Coronary artery (tissue), 2 donors: ENCODE measurements around the gene CABP4.
A peak's percentile ranks its signal among the peaks of the same experiment; 100 is the strongest.
"Not testable (repeated sequence)": the region's sequence is repeated elsewhere in the genome, so short reads cannot be mapped to it uniquely, and the experiment has no call there.

Experiments
- DNase-seq: peaks from one replicate; pipeline ENCODE4 v3.0.0-alpha.2; 2017; ENCODE audit warnings: low spot score
- H3K27ac ChIP-seq, 2 donors: fragments of 200-600 bp; sonication (generic); one replicate each; pipeline ENCODE4 v1.5.1; 2016 to 2019
- H3K4me3 ChIP-seq: fragments of 200-600 bp; sonication (generic); 2 replicates; pipeline ENCODE4 v1.5.1; 2016; ENCODE audit warnings: mild to moderate bottlenecking, moderate library complexity
- TF ChIP-seq, protein P1 (sequence below): fragments of 200-600 bp; sonication (generic); IDR thresholded peaks from one replicate; pipeline ENCODE4 v1.5.1; 2019; ENCODE audit warnings: antibody characterized with exemption

Gene CABP4

DNA sequence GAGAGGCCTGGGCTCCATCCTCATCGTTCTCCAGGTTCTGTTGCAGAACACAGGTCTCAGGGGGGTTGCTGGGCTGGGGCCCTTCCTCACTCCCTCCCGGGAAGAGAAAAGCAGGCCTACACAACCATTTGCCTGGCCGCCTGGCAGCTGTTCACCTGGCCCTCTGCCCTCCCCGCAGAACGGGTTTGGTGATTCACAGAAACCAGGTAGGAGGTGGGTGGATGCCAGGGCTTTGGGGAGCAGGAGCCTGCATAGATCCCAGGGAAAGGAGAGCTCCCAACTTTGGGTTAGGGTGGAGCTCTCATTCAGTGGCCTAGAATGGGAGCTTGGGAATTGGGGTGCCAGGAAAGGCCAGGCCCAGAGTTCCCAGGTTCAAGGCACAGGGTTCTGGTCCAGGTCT lies 12.9 kb downstream of the CABP4 start:
- Histone ChIP-seq H3K4me3 (peak overlapping the region; percentile 93), H3K27ac (peak overlapping the region; percentile 77 to 91)
- no peak for DNase-seq
- TF ChIP-seq, protein P1, sequence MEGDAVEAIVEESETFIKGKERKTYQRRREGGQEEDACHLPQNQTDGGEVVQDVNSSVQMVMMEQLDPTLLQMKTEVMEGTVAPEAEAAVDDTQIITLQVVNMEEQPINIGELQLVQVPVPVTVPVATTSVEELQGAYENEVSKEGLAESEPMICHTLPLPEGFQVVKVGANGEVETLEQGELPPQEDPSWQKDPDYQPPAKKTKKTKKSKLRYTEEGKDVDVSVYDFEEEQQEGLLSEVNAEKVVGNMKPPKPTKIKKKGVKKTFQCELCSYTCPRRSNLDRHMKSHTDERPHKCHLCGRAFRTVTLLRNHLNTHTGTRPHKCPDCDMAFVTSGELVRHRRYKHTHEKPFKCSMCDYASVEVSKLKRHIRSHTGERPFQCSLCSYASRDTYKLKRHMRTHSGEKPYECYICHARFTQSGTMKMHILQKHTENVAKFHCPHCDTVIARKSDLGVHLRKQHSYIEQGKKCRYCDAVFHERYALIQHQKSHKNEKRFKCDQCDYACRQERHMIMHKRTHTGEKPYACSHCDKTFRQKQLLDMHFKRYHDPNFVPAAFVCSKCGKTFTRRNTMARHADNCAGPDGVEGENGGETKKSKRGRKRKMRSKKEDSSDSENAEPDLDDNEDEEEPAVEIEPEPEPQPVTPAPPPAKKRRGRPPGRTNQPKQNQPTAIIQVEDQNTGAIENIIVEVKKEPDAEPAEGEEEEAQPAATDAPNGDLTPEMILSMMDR: no peak

GRCh38 chr11:67468456-67468758 lies 13.3 kb downstream of the CABP4 start:
- H3K4me3 ChIP-seq: peak overlapping the region; percentile 93
- peak overlapping the region; percentile 77 to 91 for H3K27ac ChIP-seq
- TF ChIP-seq, protein P1: no peak
- DNase-seq: no peak

GRCh38 chr11:67468759-67469507 lies 13.8 kb downstream of the CABP4 start, which contains the start of gene TMEM134:
TMEM134 (minus strand) TSS chr11:67469251; CDS start chr11:67469192, 59 bp downstream.
- TF ChIP-seq, protein P1: no peak
- DNase-seq: peak; percentile 96
- Histone ChIP-seq H3K4me3 (peak within 1 kb of the TSS; percentile 93), H3K27ac (peak within 1 kb of the TSS; percentile 77 to 91)

DNA sequence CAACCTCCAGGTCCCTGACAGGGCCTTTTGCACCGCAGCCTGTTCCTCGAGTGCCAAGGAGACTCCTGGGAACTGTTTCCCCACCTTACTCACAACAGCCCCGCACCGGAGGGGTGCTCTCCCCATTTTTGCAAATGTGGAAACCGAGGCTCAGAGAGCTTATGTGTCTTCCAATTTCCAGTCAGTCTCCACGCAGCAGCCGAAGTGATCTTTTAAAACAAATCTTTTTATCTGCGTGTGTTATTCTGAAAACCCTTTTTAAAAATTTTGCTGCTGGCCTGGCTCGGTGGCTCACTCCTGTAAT lies 14.3 kb downstream of the CABP4 start:
- Histone ChIP-seq H3K27ac (peak overlapping the region; percentile 77 to 91), H3K4me3 (peak overlapping the region; percentile 93)
- no peak for DNase-seq
- TF ChIP-seq, protein P1: no peak

DNA sequence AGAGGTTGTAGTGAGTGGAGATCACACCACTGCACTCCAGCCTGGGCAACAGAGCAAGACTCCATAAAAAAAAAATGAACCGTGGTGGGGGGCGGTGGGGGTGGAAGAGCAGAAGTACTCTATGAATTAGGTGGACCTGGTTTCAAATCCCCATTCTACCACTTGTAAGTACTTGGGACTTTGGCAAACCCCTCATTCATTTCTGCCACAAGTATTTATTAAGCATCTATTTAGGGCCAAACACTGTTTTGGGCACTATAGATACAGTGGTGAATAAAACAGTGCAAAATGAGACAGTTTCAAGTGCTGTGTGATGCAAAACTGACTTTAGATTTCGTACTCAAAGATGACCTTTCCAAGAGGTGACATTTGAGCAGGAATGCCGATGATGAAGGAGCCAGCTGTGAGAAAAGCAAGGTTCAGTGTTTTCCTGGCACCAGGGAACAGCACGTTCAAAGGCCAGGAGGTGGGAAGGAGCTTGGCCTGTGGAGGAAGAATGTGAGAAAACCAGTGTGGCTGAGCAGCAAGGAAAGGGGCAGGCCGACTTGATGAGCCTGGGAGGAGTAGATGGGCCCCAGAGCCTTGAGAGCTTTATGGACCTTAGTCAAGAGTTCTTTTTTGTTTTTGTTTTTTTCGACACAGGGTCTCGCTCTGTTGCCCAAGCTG lies 15.3 kb downstream of the CABP4 start:
- Histone ChIP-seq H3K27ac (no peak overlapping the region), H3K4me3 (no peak overlapping the region)
- TF ChIP-seq, protein P1: no peak
- DNase-seq: no peak

DNA sequence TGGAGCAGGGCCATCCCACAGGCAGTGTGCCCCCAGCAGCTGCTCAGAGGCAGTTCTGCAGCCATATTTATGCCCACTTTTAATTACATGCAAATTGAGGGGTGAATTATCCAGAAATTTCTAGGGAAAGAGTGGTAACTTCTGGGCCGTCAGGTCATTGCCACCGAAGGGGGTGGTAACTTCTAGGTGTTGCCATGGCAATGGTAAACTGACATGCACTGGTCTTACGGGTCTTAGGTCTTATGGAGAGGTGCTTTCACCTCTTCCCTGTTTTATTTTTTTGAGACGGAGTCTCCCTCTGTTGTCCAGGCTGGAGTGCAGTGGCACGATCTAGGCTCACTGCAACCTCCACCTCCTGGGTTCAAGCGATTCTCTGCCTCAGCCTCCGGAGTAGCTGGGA lies 17.7 kb downstream of the CABP4 start:
- TF ChIP-seq, protein P1: no peak
- no peak for DNase-seq
- H3K4me3 ChIP-seq: no peak overlapping the region
- H3K27ac ChIP-seq: no peak overlapping the region

DNA sequence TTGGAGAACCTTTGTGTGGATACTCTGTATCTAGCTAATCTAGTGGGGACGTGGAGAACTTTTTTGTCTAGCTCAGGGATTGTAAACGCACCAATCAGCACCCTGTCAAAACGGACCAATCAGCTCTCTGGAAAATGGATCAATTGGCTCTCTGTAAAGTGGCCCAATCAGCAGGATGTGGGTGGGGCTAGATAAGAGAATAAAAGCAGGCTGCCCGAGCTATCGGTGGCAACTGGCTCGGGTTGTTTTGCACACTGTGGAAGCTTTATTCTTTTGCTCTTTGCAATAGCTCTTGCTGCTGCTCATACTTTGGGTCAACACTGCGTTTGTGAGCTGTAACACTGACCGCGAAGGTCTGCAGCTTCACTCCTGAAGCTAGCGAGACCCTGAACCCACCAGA lies 21.5 kb downstream of the CABP4 start:
- H3K27ac ChIP-seq, H3K4me3 ChIP-seq, DNase-seq: not testable (repeated sequence)

DNA sequence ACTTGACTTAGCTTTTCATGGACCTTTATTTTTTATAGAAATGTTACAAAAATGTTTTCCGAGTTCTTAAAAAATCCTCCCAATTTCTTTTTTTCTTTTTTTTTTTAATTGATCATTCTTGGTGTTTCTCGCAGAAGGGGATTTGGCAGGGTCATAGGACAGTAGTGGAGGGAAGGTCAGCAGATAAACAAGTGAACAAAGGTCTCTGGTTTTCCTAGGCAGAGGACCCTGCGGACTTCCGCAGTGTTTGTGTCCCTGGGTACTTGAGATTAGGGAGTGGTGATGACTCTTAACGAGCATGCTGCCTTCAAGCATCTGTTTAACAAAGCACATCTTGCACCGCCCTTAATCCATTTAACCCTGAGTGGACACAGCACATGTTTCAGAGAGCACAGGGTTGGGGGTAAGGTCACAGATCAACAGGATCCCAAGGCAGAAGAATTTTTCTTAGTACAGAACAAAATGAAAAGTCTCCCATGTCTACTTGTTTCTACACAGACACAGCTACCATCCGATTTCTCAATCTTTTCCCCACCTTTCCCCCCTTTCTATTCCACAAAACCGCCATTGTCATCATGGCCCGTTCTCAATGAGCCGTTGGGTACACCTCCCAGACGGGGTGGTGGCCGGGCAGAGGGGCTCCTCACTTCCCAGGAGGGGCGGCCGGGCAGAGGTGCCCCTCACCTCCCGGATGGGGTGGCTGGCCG lies 22.3 kb downstream of the CABP4 start:
- H3K4me3 ChIP-seq, H3K27ac ChIP-seq, DNase-seq: not testable (repeated sequence)
